ENCODE results near the gene VAV2.

VAV2 gene

DNA sequence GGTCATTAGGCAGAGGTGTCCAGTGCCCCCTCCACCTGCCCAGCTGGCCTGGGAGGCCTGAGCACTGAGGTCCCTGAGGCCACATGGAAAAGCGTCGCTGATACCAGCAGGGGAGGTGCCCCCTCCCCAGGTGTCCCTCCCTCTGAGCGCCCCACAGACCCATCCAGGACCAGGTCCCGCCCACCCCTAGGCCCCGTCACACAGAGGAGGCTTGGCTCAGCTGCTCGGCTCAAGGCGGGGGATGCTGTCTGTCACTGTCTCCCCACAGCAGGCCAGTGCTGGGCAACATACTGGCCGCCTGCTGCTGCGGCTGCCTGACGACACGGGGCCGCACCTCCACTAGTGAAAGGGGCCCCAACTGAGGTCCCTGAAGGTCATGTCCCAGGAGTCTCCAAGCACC, 71.7 kb downstream of the VAV2 start:
- Histone ChIP-seq H2AFZ (ENCODE audit: low read length) (no peak overlapping the region), H2BK5ac (ENCODE audit: low read length) (peak overlapping the region; percentile 97), H4K91ac (ENCODE audit: low read depth, low read length, poor library complexity) (no peak overlapping the region), H3K27me3 (ENCODE audit: control insufficient read depth in 3 of 3, insufficient read depth in 3 of 3, low read depth in 1 of 3, low read length in 3 of 3) (no peaks in the 10 kb centered on the region), H3K23ac (ENCODE audit: low read depth, low read length, poor library complexity) (peak overlapping the region; percentile 87), H3K4me1 (ENCODE audit: control insufficient read depth in 2 of 2, insufficient read depth in 1 of 2, low read depth in 1 of 2, low read length in 2 of 2) (peaks cover 22 to 32% of the 10 kb centered on the region in 2 donors), H3K27ac (replicated peaks; ENCODE audit: low read length) (no peak overlapping the region), H2AK5ac (ENCODE audit: low read depth, low read length) (peak overlapping the region; percentile 94), H3K9me3 (replicated peaks in 1 of 2; ENCODE audit: control insufficient read depth in 2 of 2, insufficient read depth in 1 of 2, low read depth in 1 of 2, low read length in 2 of 2) (peaks cover 0 to 4% of the 10 kb centered on the region in 2 donors), H4K8ac (ENCODE audit: low read depth, low read length) (peak overlapping the region; percentile 67), H3K4ac (ENCODE audit: low read length) (no peak overlapping the region), H3K14ac (ENCODE audit: low read length) (no peak overlapping the region), H3K4me2 (ENCODE audit: insufficient read depth, low read length, poor library complexity, severe bottlenecking) (no peak overlapping the region), H3K18ac (ENCODE audit: low read length) (peak overlapping the region; percentile 7), H3K4me3 (ENCODE audit: low read length in 2 of 2) (no peak overlapping the region), H2BK12ac (ENCODE audit: low read length) (no peak overlapping the region), H2BK15ac (ENCODE audit: low read length) (no peak overlapping the region), H2BK120ac (ENCODE audit: low read depth, low read length) (no peak overlapping the region), H3K9ac (ENCODE audit: low read depth, low read length, poor library complexity) (no peak overlapping the region), H3K36me3 (replicated peaks in 1 of 2; ENCODE audit: control insufficient read depth in 2 of 2, insufficient read depth in 2 of 2, low read length in 2 of 2) (peaks cover 5 to 6% of the 10 kb centered on the region in 2 donors), H3K79me1 (ENCODE audit: low read depth, low read length) (peaks cover 30% of the 10 kb centered on the region)
- WGBS, 2 donors (ENCODE audit: extremely low coverage in 2 of 2, insufficient read length in 2 of 2, insufficient replicate concordance in 1 of 2): no CpG with 5 or more reads among the region's 12 CpGs
- no peak for DNase-seq (ENCODE audit: low spot score)

DNA sequence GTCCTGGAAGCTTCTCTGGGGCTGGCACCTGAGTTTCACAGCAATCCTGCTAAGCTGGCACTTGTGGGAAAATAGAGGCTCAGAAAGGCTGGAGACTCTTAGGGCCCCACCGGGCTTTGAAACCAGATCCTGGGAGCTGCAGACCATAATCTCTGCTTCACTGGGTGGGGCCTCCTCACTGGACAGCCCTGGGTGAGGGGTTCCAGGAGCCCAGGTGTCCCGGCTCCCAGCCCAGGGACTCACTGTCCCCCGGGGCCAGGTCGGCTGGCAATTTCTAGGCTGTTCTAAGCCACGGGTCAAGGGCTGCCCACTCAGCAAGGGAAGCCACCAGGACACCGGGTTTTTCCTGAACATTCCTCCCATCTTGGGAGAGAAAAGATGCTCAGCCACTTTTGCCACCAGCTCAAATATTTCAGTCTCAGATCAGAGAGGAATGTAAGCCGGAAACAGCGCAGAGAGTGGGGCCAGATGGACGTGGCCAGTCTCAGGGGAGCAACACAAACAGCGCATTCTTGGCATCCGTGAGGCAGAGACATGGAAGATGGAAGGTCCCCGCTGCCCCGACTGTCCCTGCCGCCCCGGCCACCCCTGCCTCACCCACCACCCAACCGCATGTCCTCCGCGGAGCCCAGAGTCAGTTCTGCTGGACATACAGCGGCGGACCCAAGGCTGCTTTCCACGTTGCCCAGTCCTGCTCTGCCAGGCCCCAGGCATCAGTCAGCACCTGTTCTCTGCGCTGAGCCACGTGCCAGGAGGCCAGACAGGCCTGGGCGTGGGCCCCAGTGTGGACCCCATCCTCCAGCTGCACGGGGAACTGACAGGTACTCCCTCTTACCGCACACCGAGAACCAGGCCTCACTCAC, 72.6 kb downstream of the VAV2 start:
- Histone ChIP-seq H2BK12ac (ENCODE audit: low read length) (peak overlapping the region; percentile 77), H3K79me1 (ENCODE audit: low read depth, low read length) (peaks cover 29% of the 10 kb centered on the region), H4K91ac (ENCODE audit: low read depth, low read length, poor library complexity) (peak overlapping the region; percentile 67), H3K27ac (replicated peaks; ENCODE audit: low read length) (no peak overlapping the region), H2AK5ac (ENCODE audit: low read depth, low read length) (peak overlapping the region; percentile 94), H2AFZ (ENCODE audit: low read length) (no peak overlapping the region), H2BK120ac (ENCODE audit: low read depth, low read length) (no peak overlapping the region), H3K36me3 (replicated peaks in 1 of 2; ENCODE audit: control insufficient read depth in 2 of 2, insufficient read depth in 2 of 2, low read length in 2 of 2) (peaks cover 2 to 6% of the 10 kb centered on the region in 2 donors), H3K14ac (ENCODE audit: low read length) (peak overlapping the region; percentile 89), H3K4ac (ENCODE audit: low read length) (no peak overlapping the region), H3K27me3 (ENCODE audit: control insufficient read depth in 3 of 3, insufficient read depth in 3 of 3, low read depth in 1 of 3, low read length in 3 of 3) (no peaks in the 10 kb centered on the region), H3K4me1 (ENCODE audit: control insufficient read depth in 2 of 2, insufficient read depth in 1 of 2, low read depth in 1 of 2, low read length in 2 of 2) (peaks cover 28 to 40% of the 10 kb centered on the region in 2 donors), H3K23ac (ENCODE audit: low read depth, low read length, poor library complexity) (peak overlapping the region; percentile 87), H2BK5ac (ENCODE audit: low read length) (peak overlapping the region; percentile 97), H4K8ac (ENCODE audit: low read depth, low read length) (no peak overlapping the region), H3K4me2 (ENCODE audit: insufficient read depth, low read length, poor library complexity, severe bottlenecking) (no peak overlapping the region), H3K9me3 (replicated peaks in 1 of 2; ENCODE audit: control insufficient read depth in 2 of 2, insufficient read depth in 1 of 2, low read depth in 1 of 2, low read length in 2 of 2) (peaks cover 0 to 5% of the 10 kb centered on the region in 2 donors), H3K4me3 (ENCODE audit: low read length in 2 of 2) (no peak overlapping the region), H3K9ac (ENCODE audit: low read depth, low read length, poor library complexity) (no peak overlapping the region), H3K18ac (ENCODE audit: low read length) (peak overlapping the region; percentile 70), H2BK15ac (ENCODE audit: low read length) (peak overlapping the region; percentile 21)
- no peak for DNase-seq (ENCODE audit: low spot score)
- no CpG with 5 or more reads among the region's 27 CpGs for WGBS, 2 donors (ENCODE audit: extremely low coverage in 2 of 2, insufficient read length in 2 of 2, insufficient replicate concordance in 1 of 2)

DNA sequence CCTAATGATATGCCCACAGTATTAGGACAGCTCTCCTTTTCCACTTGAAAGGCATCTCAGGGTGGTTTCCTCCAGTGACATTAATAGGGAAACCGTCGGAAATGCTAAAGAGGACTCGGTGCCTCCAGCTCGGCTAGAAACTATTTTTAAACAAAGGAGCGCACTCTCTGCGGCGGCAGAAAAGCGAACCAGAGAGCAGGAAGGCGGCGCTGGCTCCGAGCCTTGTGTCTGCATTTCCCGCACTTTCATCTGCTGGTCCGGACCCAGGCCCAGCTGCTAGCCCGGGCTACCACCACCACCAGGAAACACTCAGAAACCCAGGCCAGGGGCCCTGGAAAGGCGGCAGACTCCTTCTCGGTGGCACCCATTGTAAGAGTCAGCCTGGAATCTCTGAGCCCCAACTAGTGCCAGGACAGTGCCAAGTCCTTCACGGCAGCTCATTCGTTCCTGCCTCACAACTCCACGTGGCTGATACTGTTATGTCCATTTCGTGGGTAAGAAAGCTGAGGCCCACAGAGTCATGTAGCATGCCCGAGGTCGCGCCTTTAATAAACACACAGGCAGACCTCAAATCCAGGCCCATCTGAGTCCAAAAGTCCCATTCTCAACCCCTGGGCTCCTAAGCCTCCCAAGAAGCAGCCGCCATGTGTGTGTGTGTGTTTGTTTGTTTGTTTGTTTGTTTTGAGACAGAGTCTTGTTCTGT, 73.9 kb downstream of the VAV2 start:
- Histone ChIP-seq H3K18ac (ENCODE audit: low read length) (peak overlapping the region; percentile 90), H3K9ac (ENCODE audit: low read depth, low read length, poor library complexity) (no peak overlapping the region), H2BK15ac (ENCODE audit: low read length) (peak overlapping the region; percentile 70), H4K91ac (ENCODE audit: low read depth, low read length, poor library complexity) (peak overlapping the region; percentile 75), H3K4me1 (ENCODE audit: control insufficient read depth in 2 of 2, insufficient read depth in 1 of 2, low read depth in 1 of 2, low read length in 2 of 2) (peaks cover 34 to 45% of the 10 kb centered on the region in 2 donors), H3K27me3 (ENCODE audit: control insufficient read depth in 3 of 3, insufficient read depth in 3 of 3, low read depth in 1 of 3, low read length in 3 of 3) (no peaks in the 10 kb centered on the region), H2AK5ac (ENCODE audit: low read depth, low read length) (peak overlapping the region; percentile 81), H2BK5ac (ENCODE audit: low read length) (no peak overlapping the region), H2AFZ (ENCODE audit: low read length) (no peak overlapping the region), H3K27ac (replicated peaks; ENCODE audit: low read length) (peak overlapping the region; percentile 62), H3K9me3 (replicated peaks in 1 of 2; ENCODE audit: control insufficient read depth in 2 of 2, insufficient read depth in 1 of 2, low read depth in 1 of 2, low read length in 2 of 2) (peaks cover 0 to 5% of the 10 kb centered on the region in 2 donors), H3K4me2 (ENCODE audit: insufficient read depth, low read length, poor library complexity, severe bottlenecking) (no peak overlapping the region), H4K8ac (ENCODE audit: low read depth, low read length) (no peak overlapping the region), H3K36me3 (replicated peaks in 1 of 2; ENCODE audit: control insufficient read depth in 2 of 2, insufficient read depth in 2 of 2, low read length in 2 of 2) (peaks cover 0 to 6% of the 10 kb centered on the region in 2 donors), H3K23ac (ENCODE audit: low read depth, low read length, poor library complexity) (no peak overlapping the region), H3K14ac (ENCODE audit: low read length) (no peak overlapping the region), H3K4me3 (ENCODE audit: low read length in 2 of 2) (no peak overlapping the region), H2BK120ac (ENCODE audit: low read depth, low read length) (no peak overlapping the region), H2BK12ac (ENCODE audit: low read length) (no peak overlapping the region), H3K4ac (ENCODE audit: low read length) (no peak overlapping the region), H3K79me1 (ENCODE audit: low read depth, low read length) (peaks cover 33% of the 10 kb centered on the region)
- no CpG with 5 or more reads among the region's 24 CpGs for WGBS, 2 donors (ENCODE audit: extremely low coverage in 2 of 2, insufficient read length in 2 of 2, insufficient replicate concordance in 1 of 2)
- no peak for DNase-seq (ENCODE audit: low spot score)

DNA sequence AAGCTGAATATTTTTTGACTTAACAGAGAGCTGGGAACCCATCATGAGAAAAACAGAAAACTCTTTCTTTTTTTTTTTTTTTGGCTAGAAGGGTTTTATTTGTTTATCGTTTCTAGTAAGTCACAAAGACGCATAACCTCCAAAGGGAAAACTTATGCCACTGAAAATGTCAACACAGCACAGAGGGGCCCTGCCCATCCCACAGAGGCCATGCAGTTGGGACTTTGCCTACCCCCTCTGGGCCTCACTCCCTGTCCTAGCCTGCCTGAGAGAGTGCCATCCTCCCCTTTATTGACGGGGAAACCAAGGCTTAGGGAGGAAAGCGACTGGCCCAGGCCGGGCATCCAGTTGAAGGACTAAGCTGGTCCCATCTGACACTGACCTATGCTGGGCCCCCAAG, 74.7 kb downstream of the VAV2 start:
- peaks cover 33% of the 10 kb centered on the region for H3K79me1 ChIP-seq (ENCODE audit: low read depth, low read length)
- H2AK5ac ChIP-seq (ENCODE audit: low read depth, low read length): no peak overlapping the region
- no peak for DNase-seq (ENCODE audit: low spot score)
- WGBS, 2 donors (ENCODE audit: extremely low coverage in 2 of 2, insufficient read length in 2 of 2, insufficient replicate concordance in 1 of 2): no CpG with 5 or more reads among the region's 5 CpGs
- peaks cover 0 to 5% of the 10 kb centered on the region in 2 donors for H3K9me3 ChIP-seq (replicated peaks in 1 of 2; ENCODE audit: control insufficient read depth in 2 of 2, insufficient read depth in 1 of 2, low read depth in 1 of 2, low read length in 2 of 2)
- H3K4me2 ChIP-seq (ENCODE audit: insufficient read depth, low read length, poor library complexity, severe bottlenecking): no peak overlapping the region
- H3K4ac ChIP-seq (ENCODE audit: low read length): no peak overlapping the region
- H3K14ac ChIP-seq (ENCODE audit: low read length): no peak overlapping the region
- H2BK120ac ChIP-seq (ENCODE audit: low read depth, low read length): no peak overlapping the region
- H2BK12ac ChIP-seq (ENCODE audit: low read length): no peak overlapping the region
- no peak overlapping the region for H2BK15ac ChIP-seq (ENCODE audit: low read length)
- H4K8ac ChIP-seq (ENCODE audit: low read depth, low read length): no peak overlapping the region
- H3K36me3 ChIP-seq (replicated peaks in 1 of 2; ENCODE audit: control insufficient read depth in 2 of 2, insufficient read depth in 2 of 2, low read length in 2 of 2): peaks cover 0 to 6% of the 10 kb centered on the region in 2 donors
- no peak overlapping the region for H3K9ac ChIP-seq (ENCODE audit: low read depth, low read length, poor library complexity)
- H3K23ac ChIP-seq (ENCODE audit: low read depth, low read length, poor library complexity): no peak overlapping the region
- no peak overlapping the region for H2AFZ ChIP-seq (ENCODE audit: low read length)
- no peak overlapping the region for H2BK5ac ChIP-seq (ENCODE audit: low read length)
- no peak overlapping the region for H4K91ac ChIP-seq (ENCODE audit: low read depth, low read length, poor library complexity)
- peaks cover 34 to 45% of the 10 kb centered on the region in 2 donors for H3K4me1 ChIP-seq (ENCODE audit: control insufficient read depth in 2 of 2, insufficient read depth in 1 of 2, low read depth in 1 of 2, low read length in 2 of 2)
- peak overlapping the region; percentile 2 for H3K18ac ChIP-seq (ENCODE audit: low read length)
- no peak overlapping the region for H3K27ac ChIP-seq (replicated peaks; ENCODE audit: low read length)
- no peaks in the 10 kb centered on the region for H3K27me3 ChIP-seq (ENCODE audit: control insufficient read depth in 3 of 3, insufficient read depth in 3 of 3, low read depth in 1 of 3, low read length in 3 of 3)
- no peak overlapping the region for H3K4me3 ChIP-seq (ENCODE audit: low read length in 2 of 2)

Data from neuronal stem cell (in vitro differentiated cells).